SK-N-SH treated with all-trans-retinoic acid at 6 μM for 48 hours (cell line): Measurements from ENCODE around the gene LARP4B.

Source experiments
- ATAC-seq: fragments of 200-7000 bp; cut with Tn5 transposase; 3 replicates; pipeline ENCODE4 v1.9.1; 2020; ENCODE audit warnings: mild to moderate bottlenecking, moderate library complexity
- ARNTL ChIP-seq: fragments of 450-650 bp; formaldehyde crosslinking; IDR thresholded peaks from 2 replicates; pipeline ENCODE4 v1.5.0; 2020; ENCODE audit warnings: low read depth, mild to moderate bottlenecking, moderate library complexity, borderline replicate concordance
- BACH2 ChIP-seq: fragments of 250-450 bp; sonication (Bioruptor Pico); IDR thresholded peaks from 2 replicates; pipeline ENCODE4 v1.9.0; 2021; ENCODE audit warnings: mild to moderate bottlenecking, borderline replicate concordance
- CREB5 ChIP-seq: fragments of 250-450 bp; sonication (Bioruptor Pico); IDR thresholded peaks from 2 replicates; pipeline ENCODE4 v1.5.1; 2020; ENCODE audit warnings: low read depth, mild to moderate bottlenecking, moderate library complexity
- CSDC2 ChIP-seq: fragments of 250-450 bp; sonication (Bioruptor Pico); IDR thresholded peaks from 2 replicates; pipeline ENCODE4 v1.5.0; 2020; ENCODE audit warnings: mild to moderate bottlenecking, moderate library complexity
- GLIS3 ChIP-seq: fragments of 250-450 bp; sonication (Bioruptor Pico); IDR thresholded peaks from 2 replicates; pipeline ENCODE4 v1.5.0; 2020; ENCODE audit warnings: mild to moderate bottlenecking, moderate library complexity
- ISL1 ChIP-seq: fragments of 250-450 bp; sonication (Bioruptor Pico); IDR thresholded peaks from 2 replicates; pipeline ENCODE4 v2.1.2; 2022; ENCODE audit warnings: mild to moderate bottlenecking, moderate library complexity
- OSR1 ChIP-seq: fragments of 250-450 bp; sonication (Bioruptor Pico); IDR thresholded peaks from 2 replicates; pipeline ENCODE4 v1.8.0; 2022; ENCODE audit warnings: moderate library complexity, mild to moderate bottlenecking, inconsistent platforms
- PATZ1 ChIP-seq: fragments of 250-450 bp; sonication (Bioruptor Pico); IDR thresholded peaks from 2 replicates; pipeline ENCODE4 v1.8.0; 2020; ENCODE audit warnings: mild to moderate bottlenecking, moderate library complexity, borderline replicate concordance
- POU6F1 ChIP-seq: fragments of 250-450 bp; sonication (Bioruptor Pico); IDR thresholded peaks from 2 replicates; pipeline ENCODE4 v1.8.0; 2021; ENCODE audit warnings: low read depth, mild to moderate bottlenecking, moderate library complexity, borderline replicate concordance
- PPARA ChIP-seq: fragments of 250-450 bp; sonication (Bioruptor Pico); IDR thresholded peaks from 2 replicates; pipeline ENCODE4 v1.5.0; 2020; ENCODE audit warnings: mild to moderate bottlenecking, borderline replicate concordance
- RARB ChIP-seq: fragments of 250-450 bp; sonication (Bioruptor Pico); IDR thresholded peaks from 2 replicates; pipeline ENCODE4 v1.8.0; 2021; ENCODE audit warnings: mild to moderate bottlenecking, moderate library complexity
- SNAI2 ChIP-seq: fragments of 250-450 bp; sonication (Bioruptor Pico); IDR thresholded peaks from 2 replicates; pipeline ENCODE4 v1.5.0; 2020; ENCODE audit warnings: mild to moderate bottlenecking, moderate library complexity
- TCF4 ChIP-seq: fragments of 250-450 bp; sonication (Bioruptor Pico); IDR thresholded peaks from 2 replicates; pipeline ENCODE4 v1.8.0; 2021; ENCODE audit warnings: mild to moderate bottlenecking, moderate library complexity, borderline replicate concordance
- TOX ChIP-seq: fragments of 250-450 bp; sonication (Bioruptor Pico); IDR thresholded peaks from 2 replicates; pipeline ENCODE4 v1.8.0; 2021; ENCODE audit warnings: mild to moderate bottlenecking, moderate library complexity, borderline replicate concordance
- TSHZ2 ChIP-seq: fragments of 250-450 bp; sonication (Bioruptor Pico); IDR thresholded peaks from 2 replicates; pipeline ENCODE4 v1.5.0; 2020; ENCODE audit warnings: mild to moderate bottlenecking, moderate library complexity
- ZC3H10 ChIP-seq: fragments of 250-450 bp; sonication (Bioruptor Pico); IDR thresholded peaks from 2 replicates; pipeline ENCODE4 v1.5.1; 2021; ENCODE audit warnings: mild to moderate bottlenecking, moderate library complexity
- ZFP3 ChIP-seq: fragments of 250-450 bp; sonication (Bioruptor Pico); IDR thresholded peaks from 2 replicates; pipeline ENCODE4 v1.5.0; 2020; ENCODE audit warnings: mild to moderate bottlenecking, moderate library complexity
- ZFP30 ChIP-seq: fragments of 450-650 bp; formaldehyde crosslinking; IDR thresholded peaks from 2 replicates; pipeline ENCODE4 v1.5.0; 2022; ENCODE audit warnings: mild to moderate bottlenecking, moderate library complexity
- ZNF565 ChIP-seq: fragments of 450-650 bp; formaldehyde crosslinking; conservative IDR thresholded peaks from 2 replicates; pipeline ENCODE4 v1.5.0; 2020; ENCODE audit warnings: low read depth, mild to moderate bottlenecking, moderate library complexity
- ZNF70 ChIP-seq: fragments of 450-650 bp; formaldehyde crosslinking; IDR thresholded peaks from 2 replicates; pipeline ENCODE4 v1.5.0; 2020; ENCODE audit warnings: mild to moderate bottlenecking, moderate library complexity
- ZNF8 ChIP-seq: fragments of 450-650 bp; formaldehyde crosslinking; IDR thresholded peaks from 2 replicates; pipeline ENCODE4 v1.5.0; 2020; ENCODE audit warnings: mild to moderate bottlenecking, moderate library complexity

LARP4B gene

GRCh38 chr10:921471-922414 lies 9.8 kb downstream of the LARP4B start:
- TF ChIP-seq ISL1 (CRISPR knock-in tag) = no peak
- TF ChIP-seq ZNF8 = no peak
- no peak for TF ChIP-seq CSDC2 (CRISPR knock-in tag)
- TF ChIP-seq ARNTL (CRISPR knock-in tag) = no peak
- TF ChIP-seq ZFP30 = no peak
- TF ChIP-seq ZNF70 (CRISPR knock-in tag) = no peak
- TF ChIP-seq POU6F1 (CRISPR knock-in tag) = no peak
- no peak for TF ChIP-seq RARB (CRISPR knock-in tag)
- TF ChIP-seq PPARA (CRISPR knock-in tag) = no peak
- no peak for TF ChIP-seq TOX (CRISPR knock-in tag)
- no peak for TF ChIP-seq ZC3H10
- no peak for TF ChIP-seq TCF4 (CRISPR knock-in tag)
- TF ChIP-seq ZFP3 (CRISPR knock-in tag) = no peak
- no peak for TF ChIP-seq TSHZ2 (CRISPR knock-in tag)
- no peak for TF ChIP-seq OSR1
- TF ChIP-seq CREB5 (CRISPR knock-in tag) = no peak
- TF ChIP-seq SNAI2 (CRISPR knock-in tag) = no peak
- no peak for TF ChIP-seq ZNF565 (CRISPR knock-in tag)
- no peak for TF ChIP-seq BACH2 (CRISPR knock-in tag)
- peak; percentile 81 for ATAC-seq

GRCh38 chr10:920450-920849 lies 11.1 kb downstream of the LARP4B start:
- ATAC-seq = no peak
- TF ChIP-seq ZNF70 (CRISPR knock-in tag) (no peak), RARB (CRISPR knock-in tag) (no peak), SNAI2 (CRISPR knock-in tag) (no peak), PATZ1 (CRISPR knock-in tag) (no peak), GLIS3 (no peak), ZFP3 (CRISPR knock-in tag) (no peak), TCF4 (CRISPR knock-in tag) (no peak), TSHZ2 (CRISPR knock-in tag) (no peak), CREB5 (CRISPR knock-in tag) (no peak)
